GM21737 (cell line): ENCODE measurements around the gene DIP2C.
"Not testable (repeated sequence)": the region's sequence is repeated elsewhere in the genome, so short reads cannot be mapped to it uniquely, and the experiment has no call there.

Source experiments
- ATAC-seq: cut with Tn5 transposase; IDR thresholded peaks from one replicate; pipeline ENCODE4 v1.9.1; 2021; ENCODE audit warnings: mild to moderate bottlenecking, moderate library complexity; ENCODE audit not compliant: unreplicated experiment

DIP2C gene

GRCh38 chr10:406976-407375 lies 282.5 kb downstream of the DIP2C start:
- no peak for ATAC-seq

- ATAC-seq: no peak
Measured at GRCh38 chr10:405648-406047, 283.8 kb downstream of the DIP2C start.

- no peak for ATAC-seq
Measured at GRCh38 chr10:404991-405390, 284.5 kb downstream of the DIP2C start.

- no peak for ATAC-seq
Measured at GRCh38 chr10:404346-404745, 285.1 kb downstream of the DIP2C start.

- no peak for ATAC-seq
Measured at GRCh38 chr10:398954-399353, 290.5 kb downstream of the DIP2C start.

- no peak for ATAC-seq
Measured at GRCh38 chr10:397321-398068, 292.0 kb downstream of the DIP2C start.

- no peak for ATAC-seq
Measured at GRCh38 chr10:396535-397220, 292.8 kb downstream of the DIP2C start.

- ATAC-seq: no peak
Measured at GRCh38 chr10:396107-396506, 293.4 kb downstream of the DIP2C start.

GRCh38 chr10:395665-396064 lies 293.8 kb downstream of the DIP2C start:
- ATAC-seq: no peak

- ATAC-seq: not testable (repeated sequence)
Measured at GRCh38 chr10:394439-395101, 294.9 kb downstream of the DIP2C start.

GRCh38 chr10:393787-394438 lies 295.6 kb downstream of the DIP2C start:
- no peak for ATAC-seq

GRCh38 chr10:393106-393745 lies 296.2 kb downstream of the DIP2C start:
- ATAC-seq: no peak

GRCh38 chr10:392705-393037 lies 296.8 kb downstream of the DIP2C start:
- no peak for ATAC-seq

- no peak for ATAC-seq
Measured at GRCh38 chr10:391847-392704, 297.4 kb downstream of the DIP2C start.

- no peak for ATAC-seq
Measured at GRCh38 chr10:391305-391704, 298.2 kb downstream of the DIP2C start.

GRCh38 chr10:390449-391100 lies 298.9 kb downstream of the DIP2C start:
- no peak for ATAC-seq

GRCh38 chr10:389836-390448 lies 299.5 kb downstream of the DIP2C start:
- no peak for ATAC-seq

GRCh38 chr10:389261-389790 lies 300.1 kb downstream of the DIP2C start:
- no peak for ATAC-seq

GRCh38 chr10:388661-389045 lies 300.8 kb downstream of the DIP2C start:
- ATAC-seq: no peak
